Measurements from ENCODE around the gene WEE1. TPM values are rescaled to one million over a fixed set of nuclear protein-coding genes. Genes with fewer than 3 reads are reported as not detected.

The WEE1 gene
- total RNA-seq, 1 donor from 2014 or later: 50.7 TPM

DNA sequence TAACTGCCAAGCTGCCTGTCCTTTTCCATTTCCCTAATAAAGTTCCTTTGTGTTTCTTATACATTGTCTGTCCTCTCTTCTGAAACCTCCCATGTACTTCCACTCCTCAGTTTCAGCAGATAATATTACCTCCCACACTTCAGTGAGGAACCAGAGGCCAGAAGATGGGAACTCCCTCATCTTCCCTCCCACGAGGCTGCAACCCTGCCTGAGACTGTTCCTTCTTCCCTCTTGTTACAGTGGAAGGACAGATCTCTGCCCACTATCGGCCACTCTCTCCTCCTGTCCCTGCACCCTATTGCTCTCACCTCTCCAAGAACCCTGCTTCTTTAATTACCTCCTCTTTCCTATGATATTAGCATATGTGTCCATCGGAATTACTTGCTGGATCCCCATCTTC lies 52.3 kb downstream of the WEE1 start:
- Mint-ChIP-seq H3K9me3 (ENCODE audit: unreplicated experiment) (peaks cover 2% of the 10 kb centered on the region), H3K36me3 (ENCODE audit: low read depth, unreplicated experiment) (no peaks in the 10 kb centered on the region), H3K4me1 (ENCODE audit: low read depth, unreplicated experiment) (peaks cover 6% of the 10 kb centered on the region), H3K27me3 (ENCODE audit: low read depth, unreplicated experiment) (peaks cover 6% of the 10 kb centered on the region), H3K4me3 (ENCODE audit: unreplicated experiment) (no peak overlapping the region), H3K27ac (ENCODE audit: unreplicated experiment) (no peak overlapping the region)
- Histone ChIP-seq H3K4me2 (ENCODE audit: low read length) (no peak overlapping the region), H3K4me3 (ENCODE audit: insufficient read depth, low read depth, low read length) (no peak overlapping the region), H2AFZ (ENCODE audit: low read depth, low read length) (no peak overlapping the region), H3K27me3 (ENCODE audit: insufficient read depth, low read length) (no peaks in the 10 kb centered on the region), H3K79me2 (ENCODE audit: insufficient read depth, low read length) (no peaks in the 10 kb centered on the region), H3K9me3 (ENCODE audit: insufficient read depth, low read depth, low read length) (no peaks in the 10 kb centered on the region), H3K4me1 (ENCODE audit: insufficient read depth, low read length) (no peaks in the 10 kb centered on the region), H3K9ac (ENCODE audit: low read length) (no peak overlapping the region), H3K27ac (ENCODE audit: low read depth, low read length) (no peak overlapping the region), H4K20me1 (ENCODE audit: insufficient read depth, low read length) (no peaks in the 10 kb centered on the region), H3K36me3 (ENCODE audit: insufficient read depth, low read length) (no peaks in the 10 kb centered on the region)
- no peak for FAIRE-seq
- no peak for TF ChIP-seq EZH2 (IDR thresholded peaks at IDR 0.05; ENCODE audit: insufficient read depth, low read length)
- no peak for DNase-seq (ENCODE audit: low read depth)

DNA sequence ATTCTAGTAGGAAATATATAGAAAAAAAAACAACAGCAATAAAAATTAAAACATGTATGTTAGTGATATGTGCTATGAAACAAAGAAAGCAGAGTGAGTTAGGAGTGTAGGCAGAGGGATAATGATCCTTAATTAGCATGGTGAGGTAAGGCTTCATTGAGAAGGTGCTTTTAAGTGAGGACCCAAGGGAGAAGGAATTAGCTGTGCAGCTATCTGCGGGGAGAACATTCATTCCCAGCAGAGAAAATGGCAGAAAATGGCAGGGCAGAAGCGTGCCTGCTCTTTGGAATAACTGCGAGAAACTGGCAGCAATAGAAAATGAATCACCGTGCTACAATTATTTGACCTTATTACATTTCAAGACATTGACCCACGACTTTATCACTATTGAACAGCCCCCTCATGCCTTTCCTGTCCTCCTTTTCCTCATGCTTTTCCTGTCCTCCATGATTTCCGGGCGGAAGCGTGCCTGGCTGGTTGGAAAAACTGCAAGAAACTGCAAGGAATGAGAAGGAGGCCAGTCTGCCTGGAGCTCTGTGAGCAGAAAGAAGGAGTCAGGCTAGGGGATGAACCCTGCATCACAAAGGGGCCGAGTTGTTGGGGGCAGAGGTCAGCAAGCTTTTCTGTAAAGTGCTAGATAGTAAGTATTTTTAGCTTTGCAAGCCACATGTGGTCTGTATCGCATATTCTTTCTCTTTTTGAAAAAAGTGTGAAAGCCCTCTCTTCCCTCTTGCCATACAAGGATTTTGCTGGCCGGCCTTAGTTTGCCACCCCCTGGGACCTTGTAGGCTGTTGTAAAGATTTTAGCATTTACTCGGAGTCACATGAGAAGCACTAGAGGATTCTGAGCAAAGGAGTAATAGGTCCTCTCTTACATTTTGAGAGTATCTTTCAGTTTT lies 53.3 kb downstream of the WEE1 start:
- H3K27ac Mint-ChIP-seq (ENCODE audit: unreplicated experiment): peak overlapping the region; percentile 64
- H3K9me3 ChIP-seq (ENCODE audit: insufficient read depth, low read depth, low read length): no peaks in the 10 kb centered on the region
- no peaks in the 10 kb centered on the region for H4K20me1 ChIP-seq (ENCODE audit: insufficient read depth, low read length)
- H3K4me3 ChIP-seq (ENCODE audit: insufficient read depth, low read depth, low read length): no peak overlapping the region
- no peaks in the 10 kb centered on the region for H3K4me1 ChIP-seq (ENCODE audit: insufficient read depth, low read length)
- peaks cover 1% of the 10 kb centered on the region for H3K9me3 Mint-ChIP-seq (ENCODE audit: unreplicated experiment)
- DNase-seq (ENCODE audit: low read depth): no peak
- H3K27me3 Mint-ChIP-seq (ENCODE audit: low read depth, unreplicated experiment): peaks cover 6% of the 10 kb centered on the region
- no peak overlapping the region for H3K4me2 ChIP-seq (ENCODE audit: low read length)
- FAIRE-seq: no peak
- H3K9ac ChIP-seq (ENCODE audit: low read length): no peak overlapping the region
- H3K79me2 ChIP-seq (ENCODE audit: insufficient read depth, low read length): no peaks in the 10 kb centered on the region
- peak overlapping the region; percentile 51 for H3K4me3 Mint-ChIP-seq (ENCODE audit: unreplicated experiment)
- TF ChIP-seq, protein P1, sequence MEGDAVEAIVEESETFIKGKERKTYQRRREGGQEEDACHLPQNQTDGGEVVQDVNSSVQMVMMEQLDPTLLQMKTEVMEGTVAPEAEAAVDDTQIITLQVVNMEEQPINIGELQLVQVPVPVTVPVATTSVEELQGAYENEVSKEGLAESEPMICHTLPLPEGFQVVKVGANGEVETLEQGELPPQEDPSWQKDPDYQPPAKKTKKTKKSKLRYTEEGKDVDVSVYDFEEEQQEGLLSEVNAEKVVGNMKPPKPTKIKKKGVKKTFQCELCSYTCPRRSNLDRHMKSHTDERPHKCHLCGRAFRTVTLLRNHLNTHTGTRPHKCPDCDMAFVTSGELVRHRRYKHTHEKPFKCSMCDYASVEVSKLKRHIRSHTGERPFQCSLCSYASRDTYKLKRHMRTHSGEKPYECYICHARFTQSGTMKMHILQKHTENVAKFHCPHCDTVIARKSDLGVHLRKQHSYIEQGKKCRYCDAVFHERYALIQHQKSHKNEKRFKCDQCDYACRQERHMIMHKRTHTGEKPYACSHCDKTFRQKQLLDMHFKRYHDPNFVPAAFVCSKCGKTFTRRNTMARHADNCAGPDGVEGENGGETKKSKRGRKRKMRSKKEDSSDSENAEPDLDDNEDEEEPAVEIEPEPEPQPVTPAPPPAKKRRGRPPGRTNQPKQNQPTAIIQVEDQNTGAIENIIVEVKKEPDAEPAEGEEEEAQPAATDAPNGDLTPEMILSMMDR (IDR thresholded peaks at IDR 0.05; ENCODE audit: insufficient read depth, low read depth, low read length): no peak
- TF ChIP-seq EZH2 (IDR thresholded peaks at IDR 0.05; ENCODE audit: insufficient read depth, low read length): no peak
- no peaks in the 10 kb centered on the region for H3K27me3 ChIP-seq (ENCODE audit: insufficient read depth, low read length)
- no peak overlapping the region for H3K27ac ChIP-seq (ENCODE audit: low read depth, low read length)
- H3K36me3 ChIP-seq (ENCODE audit: insufficient read depth, low read length): no peaks in the 10 kb centered on the region
- H3K4me1 Mint-ChIP-seq (ENCODE audit: low read depth, unreplicated experiment): peaks cover 6% of the 10 kb centered on the region
- H3K36me3 Mint-ChIP-seq (ENCODE audit: low read depth, unreplicated experiment): no peaks in the 10 kb centered on the region
- H2AFZ ChIP-seq (ENCODE audit: low read depth, low read length): no peak overlapping the region

DNA sequence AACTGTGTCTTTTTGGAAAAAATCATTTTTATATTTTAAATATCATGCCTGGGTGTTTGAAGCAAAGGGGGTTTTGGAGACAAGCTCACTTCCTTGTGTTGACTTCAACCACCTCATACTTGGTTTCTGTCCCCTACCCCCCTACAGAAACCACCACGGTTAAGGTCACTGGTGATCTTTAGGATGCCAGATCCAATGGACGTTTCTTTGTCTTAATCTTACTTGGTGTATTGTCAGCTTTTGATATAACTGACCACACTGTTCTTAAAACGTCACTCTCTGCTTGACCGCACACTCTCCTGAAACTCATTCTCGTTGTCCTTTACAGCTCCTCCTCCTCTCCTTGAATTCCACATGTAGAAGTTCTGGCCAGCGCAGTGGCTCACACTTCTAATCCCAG lies 55.6 kb downstream of the WEE1 start:
- H3K4me1 ChIP-seq (ENCODE audit: insufficient read depth, low read length): no peaks in the 10 kb centered on the region
- Mint-ChIP-seq H3K36me3 (ENCODE audit: low read depth, unreplicated experiment) (no peaks in the 10 kb centered on the region), H3K9me3 (ENCODE audit: unreplicated experiment) (no peaks in the 10 kb centered on the region), H3K4me3 (ENCODE audit: unreplicated experiment) (no peak overlapping the region), H3K4me1 (ENCODE audit: low read depth, unreplicated experiment) (peaks cover 6% of the 10 kb centered on the region), H3K27ac (ENCODE audit: unreplicated experiment) (no peak overlapping the region), H3K27me3 (ENCODE audit: low read depth, unreplicated experiment) (peaks cover 6% of the 10 kb centered on the region)
- H3K79me2 ChIP-seq (ENCODE audit: insufficient read depth, low read length): no peaks in the 10 kb centered on the region
- no peak overlapping the region for H3K27ac ChIP-seq (ENCODE audit: low read depth, low read length)
- no peaks in the 10 kb centered on the region for H4K20me1 ChIP-seq (ENCODE audit: insufficient read depth, low read length)
- no peak overlapping the region for H3K4me2 ChIP-seq (ENCODE audit: low read length)
- TF ChIP-seq, protein P1 (IDR thresholded peaks at IDR 0.05; ENCODE audit: insufficient read depth, low read depth, low read length): no peak
- no peak for TF ChIP-seq EZH2 (IDR thresholded peaks at IDR 0.05; ENCODE audit: insufficient read depth, low read length)
- H3K36me3 ChIP-seq (ENCODE audit: insufficient read depth, low read length): no peaks in the 10 kb centered on the region
- H3K27me3 ChIP-seq (ENCODE audit: insufficient read depth, low read length): no peaks in the 10 kb centered on the region
- H3K9me3 ChIP-seq (ENCODE audit: insufficient read depth, low read depth, low read length): no peaks in the 10 kb centered on the region
- no peak for DNase-seq (ENCODE audit: low read depth)
- H2AFZ ChIP-seq (ENCODE audit: low read depth, low read length): no peak overlapping the region
- no peak overlapping the region for H3K4me3 ChIP-seq (ENCODE audit: insufficient read depth, low read depth, low read length)
- no peak overlapping the region for H3K9ac ChIP-seq (ENCODE audit: low read length)
- FAIRE-seq: no peak
